Measurements from ENCODE around the gene MFN2.
"Not testable (repeated sequence)": the region's sequence is repeated elsewhere in the genome, so short reads cannot be mapped to it uniquely, and the experiment has no call there.

MFN2 gene

GRCh38 chr1:11991969-11992676 is 11.9 kb downstream of the MFN2 start:
- DNase-seq, result no peak
- H3K4me3 Mint-ChIP-seq, result no peak overlapping the region
- ATAC-seq (replicated peaks), result no peak
- no peaks in the 10 kb centered on the region for H3K9me3 Mint-ChIP-seq
- H3K36me3 Mint-ChIP-seq (ENCODE audit: insufficient read depth), result peaks cover 69% of the 10 kb centered on the region
- no peak overlapping the region for H3K27ac Mint-ChIP-seq
- no peaks in the 10 kb centered on the region for H3K27me3 Mint-ChIP-seq
- peaks cover 16 to 20% of the 10 kb centered on the region in 2 donors for H3K4me1 Mint-ChIP-seq (ENCODE audit: low read depth in 2 of 2)

DNA sequence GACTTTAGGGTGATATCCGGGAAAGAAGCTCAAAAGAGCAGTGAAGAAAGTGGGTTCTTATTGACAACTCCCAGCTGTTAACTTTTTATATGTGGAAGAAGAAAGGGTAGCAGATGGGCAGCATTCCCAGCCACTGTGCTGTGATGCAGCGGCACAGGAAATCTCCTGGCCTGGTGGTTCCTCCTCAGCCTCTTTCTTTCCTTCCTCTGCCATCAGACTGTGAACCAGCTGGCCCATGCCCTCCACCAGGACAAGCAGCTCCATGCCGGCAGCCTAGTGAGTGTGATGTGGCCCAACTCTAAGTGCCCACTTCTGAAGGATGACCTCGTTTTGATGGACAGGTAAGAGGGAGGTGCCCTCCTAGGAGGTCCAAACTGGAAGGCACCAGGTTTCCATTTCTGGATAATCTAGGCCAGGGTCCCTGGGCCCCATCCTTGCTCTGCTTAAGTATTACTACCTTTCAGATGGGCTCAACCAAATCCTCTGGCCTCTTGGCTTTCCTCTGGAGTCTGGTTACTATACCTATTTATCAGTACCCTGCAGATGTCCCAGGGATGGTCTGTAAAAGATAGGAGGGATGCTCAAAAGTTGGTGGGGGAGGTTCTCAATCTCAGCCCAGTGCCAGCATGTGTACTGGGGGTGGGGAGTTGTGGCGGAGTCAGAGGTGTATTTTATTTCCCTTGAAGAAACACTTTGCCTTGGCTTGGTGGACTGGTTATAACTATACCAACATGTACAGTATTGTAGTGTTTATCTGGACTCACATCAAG is 17.0 kb downstream of the MFN2 start:
- peaks cover 66% of the 10 kb centered on the region for H3K36me3 Mint-ChIP-seq (ENCODE audit: insufficient read depth)
- no peaks in the 10 kb centered on the region for H3K4me1 Mint-ChIP-seq (ENCODE audit: low read depth in 2 of 2)
- H3K27me3 Mint-ChIP-seq, result no peaks in the 10 kb centered on the region
- no peaks in the 10 kb centered on the region for H3K9me3 Mint-ChIP-seq
- no peak overlapping the region for H3K27ac Mint-ChIP-seq
- no peak for DNase-seq
- H3K4me3 Mint-ChIP-seq, result no peak overlapping the region
- ATAC-seq (replicated peaks), result no peak

GRCh38 chr1:11998636-11999035 is 18.4 kb downstream of the MFN2 start:
- no peaks in the 10 kb centered on the region for H3K4me1 Mint-ChIP-seq (ENCODE audit: low read depth in 2 of 2)
- H3K9me3 Mint-ChIP-seq, result no peaks in the 10 kb centered on the region
- H3K27ac Mint-ChIP-seq, result no peak overlapping the region
- DNase-seq (no peak), ATAC-seq (replicated peaks) (no peak)
- no peaks in the 10 kb centered on the region for H3K27me3 Mint-ChIP-seq
- H3K4me3 Mint-ChIP-seq, result no peak overlapping the region
- peaks cover 69% of the 10 kb centered on the region for H3K36me3 Mint-ChIP-seq (ENCODE audit: insufficient read depth)

- no peak for ATAC-seq (replicated peaks)
- Mint-ChIP-seq H3K4me1 (ENCODE audit: low read depth in 2 of 2) (no peaks in the 10 kb centered on the region), H3K27ac (no peak overlapping the region), H3K36me3 (ENCODE audit: insufficient read depth) (peaks cover 69% of the 10 kb centered on the region), H3K9me3 (no peaks in the 10 kb centered on the region), H3K4me3 (no peak overlapping the region), H3K27me3 (no peaks in the 10 kb centered on the region)
- DNase-seq, result no peak
Measured at GRCh38 chr1:11999236-11999635, 19.0 kb downstream of the MFN2 start.

DNA sequence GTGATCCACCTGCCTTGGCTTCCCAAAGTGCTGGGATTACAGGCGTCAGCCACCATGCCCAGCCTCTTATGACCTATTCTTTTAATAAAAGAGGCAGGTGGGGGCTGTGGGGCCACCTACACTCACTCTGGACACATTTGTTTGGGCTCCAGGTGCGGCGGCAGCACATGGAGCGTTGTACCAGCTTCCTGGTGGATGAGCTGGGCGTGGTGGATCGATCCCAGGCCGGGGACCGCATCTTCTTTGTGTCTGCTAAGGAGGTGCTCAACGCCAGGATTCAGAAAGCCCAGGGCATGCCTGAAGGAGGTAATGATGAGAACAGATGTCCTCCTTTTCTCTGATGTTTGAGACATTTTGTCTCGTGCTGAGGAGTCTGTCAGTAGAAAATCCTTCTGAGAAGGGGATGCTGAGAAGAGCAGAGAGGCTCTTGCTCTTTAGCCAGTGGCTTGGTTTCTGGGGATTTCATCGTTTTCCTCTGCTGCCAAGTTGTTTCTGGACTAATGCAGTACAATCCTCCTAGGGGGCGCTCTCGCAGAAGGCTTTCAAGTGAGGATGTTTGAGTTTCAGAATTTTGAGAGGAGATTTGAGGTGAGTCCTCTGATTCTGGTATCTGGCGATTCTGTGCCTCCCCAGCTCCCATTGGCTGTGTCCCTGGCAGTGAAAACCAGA is 21.1 kb downstream of the MFN2 start:
- Mint-ChIP-seq H3K27ac (no peak overlapping the region), H3K9me3 (no peaks in the 10 kb centered on the region), H3K4me1 (ENCODE audit: low read depth in 2 of 2) (peaks cover 0 to 2% of the 10 kb centered on the region in 2 donors), H3K36me3 (ENCODE audit: insufficient read depth) (peaks cover 80% of the 10 kb centered on the region), H3K4me3 (no peak overlapping the region), H3K27me3 (no peaks in the 10 kb centered on the region)
- DNase-seq (peak in 2 of 3 experiments; percentile 24 to 32), ATAC-seq (replicated peaks) (no peak)

DNA sequence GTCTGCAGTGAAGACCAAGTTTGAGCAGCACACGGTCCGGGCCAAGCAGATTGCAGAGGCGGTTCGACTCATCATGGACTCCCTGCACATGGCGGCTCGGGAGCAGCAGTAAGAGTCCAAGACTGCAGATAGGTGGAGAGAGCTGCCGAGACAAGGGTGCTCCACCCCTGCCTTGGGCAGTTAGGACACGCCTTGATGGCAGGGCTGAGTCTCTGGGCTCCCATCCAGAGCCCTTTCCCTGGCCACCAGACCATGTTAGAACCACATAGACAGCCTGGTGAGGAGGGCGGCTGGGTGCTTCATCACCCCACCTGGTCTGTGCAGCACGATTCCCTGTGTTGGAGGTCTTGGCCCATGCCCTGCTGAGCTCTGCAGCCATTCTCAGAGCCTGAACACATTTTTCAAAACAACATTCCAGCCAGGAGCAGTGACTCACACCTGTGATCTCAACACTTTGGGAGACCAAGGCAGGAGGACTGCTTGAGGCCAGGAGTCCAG is 21.8 kb downstream of the MFN2 start:
- Mint-ChIP-seq H3K4me1 (ENCODE audit: low read depth in 2 of 2) (peaks cover 0 to 2% of the 10 kb centered on the region in 2 donors), H3K36me3 (ENCODE audit: insufficient read depth) (peaks cover 78% of the 10 kb centered on the region), H3K27me3 (no peaks in the 10 kb centered on the region), H3K4me3 (no peak overlapping the region), H3K9me3 (no peaks in the 10 kb centered on the region), H3K27ac (no peak overlapping the region)
- DNase-seq, result no peak
- no peak for ATAC-seq (replicated peaks)

DNA sequence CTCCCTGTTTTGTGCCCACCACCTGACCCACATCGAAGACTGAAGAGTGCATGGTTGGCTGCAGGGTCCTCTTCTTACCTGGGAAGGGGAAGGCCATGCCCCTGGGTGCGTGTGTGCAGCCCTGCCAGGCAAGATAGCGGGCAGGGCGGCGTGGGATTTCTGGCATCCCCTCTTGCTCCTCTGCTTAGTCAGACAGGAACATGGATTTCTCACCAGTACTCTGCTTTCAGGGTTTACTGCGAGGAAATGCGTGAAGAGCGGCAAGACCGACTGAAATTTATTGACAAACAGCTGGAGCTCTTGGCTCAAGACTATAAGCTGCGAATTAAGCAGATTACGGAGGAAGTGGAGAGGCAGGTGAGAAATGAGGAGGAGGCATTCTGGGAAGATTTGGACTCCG is 23.5 kb downstream of the MFN2 start:
- Mint-ChIP-seq H3K27me3 (no peaks in the 10 kb centered on the region), H3K36me3 (ENCODE audit: insufficient read depth) (peaks cover 77% of the 10 kb centered on the region), H3K27ac (no peak overlapping the region), H3K4me3 (no peak overlapping the region), H3K4me1 (ENCODE audit: low read depth in 2 of 2) (peaks cover 0 to 2% of the 10 kb centered on the region in 2 donors), H3K9me3 (no peaks in the 10 kb centered on the region)
- no peak for DNase-seq
- no peak for ATAC-seq (replicated peaks)

DNA sequence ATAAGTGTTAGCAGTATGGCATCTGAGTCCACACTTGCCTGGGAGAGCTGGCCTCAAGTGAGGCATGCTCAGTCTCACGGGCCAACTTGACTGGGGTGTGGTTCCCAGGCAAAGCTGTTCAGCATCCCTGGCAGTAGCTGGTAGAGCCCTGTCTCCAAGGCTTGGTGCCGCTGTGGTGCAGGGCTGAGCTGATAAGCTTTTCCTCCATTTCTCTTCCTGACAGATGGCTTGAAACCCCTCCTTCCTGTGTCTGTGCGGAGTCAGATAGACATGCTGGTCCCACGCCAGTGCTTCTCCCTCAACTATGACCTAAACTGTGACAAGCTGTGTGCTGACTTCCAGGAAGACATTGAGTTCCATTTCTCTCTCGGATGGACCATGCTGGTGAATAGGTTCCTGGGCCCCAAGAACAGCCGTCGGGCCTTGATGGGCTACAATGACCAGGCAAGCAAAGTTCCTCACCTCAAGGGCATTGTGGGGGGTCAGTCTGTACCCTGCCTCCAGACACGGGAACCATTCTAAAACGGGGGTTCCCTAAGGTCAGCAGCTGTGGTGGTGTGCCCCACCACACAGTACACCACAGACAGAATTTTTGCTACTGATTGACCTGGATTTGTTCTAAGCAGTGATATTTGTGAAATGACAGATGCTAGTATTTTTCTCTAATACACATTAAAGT is 25.4 kb downstream of the MFN2 start:
- no peak for ATAC-seq (replicated peaks)
- peaks cover 0 to 2% of the 10 kb centered on the region in 2 donors for H3K4me1 Mint-ChIP-seq (ENCODE audit: low read depth in 2 of 2)
- H3K36me3 Mint-ChIP-seq (ENCODE audit: insufficient read depth), result peaks cover 79% of the 10 kb centered on the region
- DNase-seq, result no peak
- H3K4me3 Mint-ChIP-seq, result no peak overlapping the region
- peak overlapping the region in 1 of 2 donors; percentile 82 for H3K27ac Mint-ChIP-seq
- H3K9me3 Mint-ChIP-seq, result no peaks in the 10 kb centered on the region
- no peaks in the 10 kb centered on the region for H3K27me3 Mint-ChIP-seq

- Mint-ChIP-seq H3K4me3 (no peak overlapping the region), H3K9me3 (no peaks in the 10 kb centered on the region), H3K27ac (peak overlapping the region in 1 of 2 donors; percentile 82), H3K4me1 (ENCODE audit: low read depth in 2 of 2) (peaks cover 0 to 2% of the 10 kb centered on the region in 2 donors), H3K36me3 (ENCODE audit: insufficient read depth) (peaks cover 84% of the 10 kb centered on the region), H3K27me3 (no peaks in the 10 kb centered on the region)
- no peak for DNase-seq
- no peak for ATAC-seq (replicated peaks)
Measured at GRCh38 chr1:12006167-12006921, 26.1 kb downstream of the MFN2 start.

GRCh38 chr1:12007204-12007603 is 27.0 kb downstream of the MFN2 start:
- Mint-ChIP-seq H3K4me1 (ENCODE audit: low read depth in 2 of 2) (peaks cover 0 to 4% of the 10 kb centered on the region in 2 donors), H3K36me3 (ENCODE audit: insufficient read depth) (peaks cover 82% of the 10 kb centered on the region), H3K27ac (no peak overlapping the region), H3K27me3 (no peaks in the 10 kb centered on the region), H3K9me3 (no peaks in the 10 kb centered on the region), H3K4me3 (no peak overlapping the region)
- no peak for ATAC-seq (replicated peaks)
- no peak for DNase-seq

DNA sequence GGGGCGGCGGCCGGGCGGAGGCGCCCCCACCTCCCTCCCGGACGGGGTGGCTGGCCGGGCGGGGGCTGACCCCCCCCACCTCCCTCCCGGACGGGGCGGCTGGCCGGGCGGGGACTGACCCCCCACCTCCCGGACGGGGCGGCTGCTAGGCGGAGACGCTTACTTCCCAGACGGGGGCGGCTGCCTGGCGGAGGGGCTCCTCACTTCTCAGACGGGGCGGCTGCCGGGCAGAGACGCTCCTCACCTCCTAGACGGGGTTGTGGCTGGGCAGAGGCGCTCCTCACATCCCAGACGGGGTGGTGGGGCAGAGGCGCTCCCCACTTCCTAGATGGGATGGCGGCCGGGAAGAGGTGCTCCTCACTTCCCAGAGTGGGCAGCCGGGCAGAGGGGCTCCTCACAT is 28.1 kb downstream of the MFN2 start:
- not testable (repeated sequence) for H3K27me3 Mint-ChIP-seq, H3K4me3 Mint-ChIP-seq, H3K27ac Mint-ChIP-seq

DNA sequence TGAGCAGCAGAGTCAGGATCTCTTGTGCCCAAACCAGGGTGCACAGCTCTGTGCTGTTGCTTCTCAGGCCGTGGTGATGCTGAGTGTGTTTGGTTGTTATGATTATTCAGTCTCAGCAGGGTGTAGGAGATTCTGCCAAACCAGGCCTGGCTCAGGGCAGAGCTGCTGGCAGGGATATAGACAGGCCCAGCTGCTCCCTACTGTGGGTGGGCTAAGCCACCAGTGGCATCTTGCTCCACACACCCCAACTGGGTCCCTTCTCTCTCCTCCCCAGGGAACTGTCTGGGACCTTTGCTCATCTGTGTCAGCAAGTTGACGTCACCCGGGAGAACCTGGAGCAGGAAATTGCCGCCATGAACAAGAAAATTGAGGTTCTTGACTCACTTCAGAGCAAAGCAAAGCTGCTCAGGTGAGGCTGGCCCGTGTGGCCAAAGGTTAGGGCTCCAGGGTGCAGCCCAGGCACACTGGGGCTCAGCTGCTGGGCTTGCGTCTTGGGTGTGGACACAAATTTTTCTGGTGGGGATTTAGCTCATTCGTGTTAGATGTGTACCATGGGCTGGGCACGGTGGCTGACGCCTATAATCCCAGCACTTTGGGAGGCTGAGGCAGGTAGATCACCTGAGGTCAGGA is 29.2 kb downstream of the MFN2 start:
- H3K36me3 Mint-ChIP-seq (ENCODE audit: insufficient read depth), result peaks cover 65% of the 10 kb centered on the region

More for the DNA sequence above, 28.1 kb downstream of the MFN2 start:
- DNase-seq; ATAC-seq (replicated peaks); H3K9me3 Mint-ChIP-seq; H3K4me1 Mint-ChIP-seq (ENCODE audit: low read depth in 2 of 2): not testable (repeated sequence)
- peaks cover 72% of the 10 kb centered on the region for H3K36me3 Mint-ChIP-seq (ENCODE audit: insufficient read depth)

More for the DNA sequence above, 29.2 kb downstream of the MFN2 start:
- no peaks in the 10 kb centered on the region for H3K9me3 Mint-ChIP-seq
- H3K4me3 Mint-ChIP-seq, result no peak overlapping the region
- ATAC-seq (replicated peaks) (no peak), DNase-seq (no peak)
- H3K4me1 Mint-ChIP-seq (ENCODE audit: low read depth in 2 of 2), result peaks cover 0 to 7% of the 10 kb centered on the region in 2 donors
- no peaks in the 10 kb centered on the region for H3K27me3 Mint-ChIP-seq
- H3K27ac Mint-ChIP-seq, result no peak overlapping the region
